GM18861 (cell line): Measurements from ENCODE around the gene OR52K1.

Experiments used
- ATAC-seq: cut with Tn5 transposase; IDR thresholded peaks from one replicate; pipeline ENCODE4 v1.9.1; 2021; ENCODE audit not compliant: unreplicated experiment

The OR52K1 gene

DNA sequence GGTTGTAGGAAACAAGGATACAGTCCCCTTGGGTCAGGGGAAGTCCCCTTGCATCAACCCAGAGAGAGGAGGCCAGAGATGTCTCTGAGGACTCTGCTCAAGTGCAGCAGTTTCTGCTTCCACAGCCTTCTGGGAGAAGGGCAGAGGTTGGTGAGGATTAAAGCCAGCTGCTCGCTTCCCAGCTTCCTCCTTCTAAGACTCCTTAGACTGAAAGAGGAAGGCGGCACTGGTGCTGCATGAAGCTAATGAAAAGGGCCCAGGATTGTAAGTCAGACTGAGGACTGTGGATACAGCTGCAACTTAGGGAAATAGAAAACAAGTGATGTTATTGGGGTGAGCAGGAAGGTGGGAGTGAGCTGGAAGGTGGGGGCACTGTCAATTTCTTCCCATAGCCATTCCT is at the start of gene OR52K1:
TSS of gene OR52K1 (plus strand) at position 202 of the 400 bp plus-strand sequence. CDS start 6,255 bp downstream, outside the sequence.
- ATAC-seq: no peak

DNA sequence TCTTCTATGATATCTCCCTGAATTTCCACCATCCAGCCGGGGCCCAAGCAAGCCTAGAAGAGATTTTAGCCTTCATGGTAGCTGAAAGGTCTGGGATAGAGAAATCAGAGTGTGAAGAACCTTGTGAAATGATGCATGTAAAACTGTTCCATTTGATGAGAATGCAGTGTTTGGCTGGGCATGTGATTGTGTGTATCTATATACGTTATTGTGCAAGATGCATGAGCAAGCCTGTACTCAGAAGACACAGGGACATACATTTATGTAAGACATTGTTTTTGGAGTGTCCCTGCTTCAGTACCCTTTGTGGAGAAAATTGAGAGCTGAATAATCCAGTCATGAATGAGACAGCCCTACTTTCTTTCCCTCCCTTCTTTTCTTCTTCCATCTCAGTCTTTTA is 48.6 kb upstream of the OR52K1 start:
- no peak for ATAC-seq

- ATAC-seq: no peak
Observed at GRCh38 chr11:4436411-4436810, 46.0 kb upstream of the OR52K1 start.

DNA sequence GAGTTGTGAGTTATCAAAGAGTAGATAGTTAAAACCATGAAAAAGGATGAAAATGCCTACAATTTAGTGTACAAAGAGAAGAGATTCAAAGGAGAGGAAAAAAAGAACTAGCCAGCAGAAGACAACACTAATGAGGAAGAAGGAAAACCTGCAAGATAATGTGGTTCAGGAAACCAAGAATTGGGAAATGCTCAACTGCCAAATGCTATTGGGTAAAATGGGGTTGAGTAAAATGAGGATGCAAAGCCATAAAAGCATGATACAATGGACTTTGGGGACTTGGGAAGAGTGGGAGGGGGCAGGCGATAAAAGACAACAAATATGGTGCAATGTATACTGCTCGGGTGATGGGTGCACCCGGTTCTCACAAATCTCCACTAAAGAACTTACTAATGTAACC is 40.9 kb upstream of the OR52K1 start:
- ATAC-seq: no peak

DNA sequence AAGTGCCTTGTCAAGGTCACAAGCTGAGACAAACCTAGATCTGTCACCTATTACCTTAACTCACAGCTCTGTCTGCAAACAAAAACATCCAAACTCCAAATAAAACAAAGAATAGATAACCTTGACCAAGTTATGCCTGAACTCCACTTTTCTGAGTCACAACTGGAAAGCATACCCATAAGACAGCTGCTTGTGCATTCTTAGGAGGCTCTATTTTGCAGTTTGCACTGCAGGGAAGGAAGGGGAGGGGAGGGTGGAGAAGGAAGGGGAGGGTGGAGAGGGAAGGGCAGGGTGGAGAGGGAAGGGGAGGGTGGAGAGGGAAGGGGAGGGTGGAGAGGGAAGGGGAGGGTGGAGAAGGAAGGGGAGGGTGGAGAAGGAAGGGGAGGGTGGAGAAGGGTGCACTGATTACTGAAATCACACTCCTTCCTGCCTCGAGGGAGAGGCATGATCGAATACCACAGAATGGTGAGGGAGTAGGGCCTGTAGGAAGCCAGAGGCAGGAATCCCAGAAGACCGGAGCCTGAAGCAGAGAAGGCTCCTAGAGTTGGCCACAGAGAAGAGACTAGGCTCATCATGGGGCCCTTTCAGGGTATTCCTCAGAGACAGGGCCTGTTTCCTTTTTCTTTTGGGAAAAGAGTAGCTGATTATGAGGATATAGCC is 39.1 kb upstream of the OR52K1 start:
- ATAC-seq: no peak

GRCh38 chr11:4448995-4449394 is 33.5 kb upstream of the OR52K1 start, which contains the start of gene OR52K2:
OR52K2 (plus strand) TSS chr11:4449295; CDS start chr11:4449340, 45 bp downstream.
- no peak for ATAC-seq

DNA sequence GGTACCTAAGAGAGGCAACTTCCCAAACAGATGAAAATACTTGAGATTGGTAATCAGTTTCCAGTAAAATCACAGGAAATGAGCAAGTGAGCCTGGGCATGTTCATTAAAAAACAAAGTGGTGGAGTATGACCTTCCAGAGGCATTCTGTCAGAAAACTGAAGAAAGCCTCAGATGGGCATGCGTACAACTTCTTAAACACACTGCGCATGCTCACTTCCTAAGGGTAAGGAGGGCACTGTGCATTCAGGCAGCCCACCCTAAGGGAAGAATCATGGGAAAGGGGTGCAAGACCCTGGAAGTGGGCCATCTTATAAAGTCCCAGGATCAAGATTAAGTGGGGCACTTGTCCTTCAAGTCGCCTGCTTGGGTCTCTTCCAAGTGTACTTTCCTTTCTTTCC is 29.3 kb upstream of the OR52K1 start:
- ATAC-seq: no peak

DNA sequence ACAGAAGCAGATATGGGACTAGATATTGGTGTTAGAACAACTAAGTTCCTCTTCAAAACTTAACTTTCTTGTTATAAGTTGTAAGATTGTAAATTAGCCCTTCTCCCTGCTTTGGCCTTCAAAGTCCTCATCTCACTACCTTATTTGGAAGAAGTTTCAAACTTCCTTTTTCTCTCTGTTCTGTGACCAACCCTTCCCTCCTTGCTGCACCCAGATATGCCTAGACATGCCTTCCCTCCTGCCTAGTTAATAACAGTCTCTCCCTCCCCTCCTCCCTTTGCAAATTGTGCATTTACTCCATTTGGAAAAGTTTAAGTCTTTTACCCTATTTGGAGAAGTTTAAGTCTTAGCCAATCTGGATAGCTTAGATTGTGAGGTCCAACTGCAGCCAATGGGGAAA is 28.4 kb upstream of the OR52K1 start:
- no peak for ATAC-seq

GRCh38 chr11:4455419-4455818 is 27.0 kb upstream of the OR52K1 start:
- no peak for ATAC-seq

DNA sequence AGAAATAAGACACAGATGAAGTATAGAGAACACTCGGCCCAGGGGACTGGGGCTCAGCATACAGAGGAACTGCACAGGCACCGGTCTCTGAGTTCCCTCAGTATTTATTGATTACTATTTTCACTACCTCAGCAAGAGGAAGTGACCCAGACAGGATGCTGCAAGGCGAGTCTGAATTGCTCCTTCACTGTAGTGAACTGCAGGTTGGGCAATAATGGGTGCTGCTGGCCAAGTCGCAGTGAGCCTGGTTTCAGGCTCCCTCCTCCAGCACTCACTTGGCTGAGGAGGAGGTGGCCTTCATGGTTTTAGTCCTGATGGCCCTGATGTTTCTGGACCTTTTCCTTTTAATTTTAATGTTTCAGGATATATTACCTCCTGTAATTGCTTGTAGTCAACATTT is 22.9 kb upstream of the OR52K1 start:
- ATAC-seq: peak; percentile 96

- no peak for ATAC-seq
Observed at GRCh38 chr11:4460151-4460550, 22.3 kb upstream of the OR52K1 start.

- ATAC-seq: no peak
Observed at GRCh38 chr11:4464216-4465159, 18.0 kb upstream of the OR52K1 start.

- no peak for ATAC-seq
Observed at GRCh38 chr11:4465407-4465806, 17.0 kb upstream of the OR52K1 start.

DNA sequence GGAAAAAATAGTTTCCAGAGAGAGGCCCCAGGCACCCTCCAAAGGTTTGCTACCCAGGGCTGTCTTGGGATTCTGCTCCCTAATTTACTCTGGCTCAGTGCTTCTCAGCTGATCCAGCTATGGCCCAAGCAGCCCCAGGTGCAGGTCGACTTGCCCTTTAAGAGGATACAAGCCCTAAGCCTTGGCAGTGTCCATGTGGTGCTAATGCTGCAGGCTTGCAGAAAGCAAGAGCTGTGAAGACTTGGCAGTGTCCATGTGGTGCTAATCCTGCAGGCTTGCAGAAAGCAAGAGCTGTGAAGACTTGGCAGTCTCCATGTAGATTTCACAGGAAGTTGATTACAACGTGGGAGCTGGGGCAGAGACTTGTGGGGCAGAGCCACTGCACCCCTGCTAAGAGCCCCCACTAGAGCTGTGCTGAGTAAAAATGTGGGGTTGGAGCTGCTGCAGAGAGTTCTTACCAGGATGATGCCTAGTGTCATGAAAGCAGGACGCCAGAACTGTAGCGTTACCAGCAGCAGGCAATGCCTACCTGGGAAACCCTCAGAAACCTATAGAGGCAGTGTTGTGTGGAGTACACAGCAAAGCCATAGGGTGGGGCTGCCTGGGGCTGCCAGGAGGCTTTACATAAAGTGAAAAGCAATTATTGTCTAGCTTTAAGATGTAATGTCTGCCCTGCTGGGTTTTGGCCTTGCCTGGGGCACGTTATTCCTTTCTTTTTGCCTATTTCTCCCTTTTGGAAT is 16.1 kb upstream of the OR52K1 start:
- no peak for ATAC-seq

DNA sequence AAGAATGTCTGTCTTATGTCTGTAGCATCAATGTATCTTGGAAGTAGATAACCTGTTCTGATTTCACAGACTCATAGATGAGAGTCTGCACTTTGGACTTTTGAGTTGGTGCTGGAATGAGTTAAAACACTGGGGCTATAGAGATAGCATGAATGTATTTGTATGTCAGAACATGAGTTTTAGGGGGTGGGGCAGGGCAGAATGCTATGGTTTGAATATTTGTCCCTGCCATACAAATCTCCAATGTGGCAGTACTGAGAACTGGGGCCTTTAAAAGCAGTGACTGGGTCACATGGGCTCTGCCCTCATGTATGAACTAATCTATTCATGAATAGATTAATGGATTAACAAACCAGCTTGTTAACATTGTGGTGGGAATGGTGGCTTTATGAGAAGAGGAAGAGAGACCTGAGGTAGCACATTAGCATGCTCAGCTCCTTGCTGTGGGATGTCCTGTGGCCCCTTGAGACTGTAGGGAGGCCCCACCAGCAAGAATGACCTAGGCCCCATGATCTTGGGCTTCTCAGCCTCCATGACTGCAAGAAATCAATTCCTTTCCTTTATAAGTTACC is 15.5 kb upstream of the OR52K1 start:
- peak; percentile 86 for ATAC-seq

DNA sequence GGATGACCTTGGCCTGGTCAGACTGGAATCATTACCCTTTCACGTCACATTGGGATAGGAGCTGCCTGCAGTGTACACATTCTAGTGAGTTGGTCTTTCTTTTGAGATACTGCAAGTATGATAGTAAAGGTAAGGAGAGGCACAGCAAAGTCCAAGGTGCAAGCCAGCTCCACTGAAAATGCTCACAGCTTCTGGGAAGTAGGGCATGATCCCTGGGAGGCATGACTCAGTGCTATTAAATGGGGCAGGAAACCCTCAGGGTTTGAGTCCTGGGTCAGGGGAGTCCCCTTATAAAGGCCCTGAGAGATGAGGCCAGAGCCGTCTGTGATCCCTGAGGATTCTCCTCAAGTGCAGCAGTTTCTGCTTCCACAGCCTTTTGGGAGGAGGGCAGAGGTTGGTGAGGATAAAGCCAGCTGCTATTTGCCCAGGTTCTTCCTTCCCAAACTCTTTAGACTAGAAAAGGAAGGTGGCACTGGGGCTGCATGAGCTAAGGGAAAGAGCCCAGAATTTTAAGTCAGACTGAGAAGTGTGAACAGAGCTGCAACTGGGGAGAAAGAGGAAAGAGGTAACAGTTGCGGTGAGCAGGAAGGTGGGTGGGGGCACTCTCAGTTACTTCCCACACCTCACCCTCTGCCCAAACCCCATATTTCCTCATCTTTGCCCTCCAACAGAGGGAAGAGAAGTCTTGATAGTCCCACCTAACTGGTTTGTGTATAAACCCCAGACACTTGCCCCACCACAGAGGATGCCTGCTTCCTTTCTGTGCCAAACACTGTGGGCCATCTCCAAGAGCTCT is 14.4 kb upstream of the OR52K1 start:
- no peak for ATAC-seq

DNA sequence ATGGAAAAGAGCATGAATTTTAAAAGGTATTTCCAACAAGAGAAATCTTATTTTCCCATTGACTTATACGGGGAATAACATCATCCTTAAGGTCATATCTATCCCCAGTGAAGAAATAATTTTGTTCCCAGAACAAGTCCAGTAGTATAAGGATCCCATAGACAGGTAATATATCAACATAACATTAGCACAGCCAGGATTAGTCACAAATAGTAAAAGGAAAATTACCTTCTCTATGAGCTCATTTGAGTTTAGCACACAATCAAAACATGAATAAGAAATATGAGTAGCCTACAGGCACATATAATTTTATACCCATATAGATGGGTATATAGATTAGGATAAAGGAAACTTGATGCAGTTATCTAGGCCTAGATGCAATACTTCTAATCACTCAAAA is 2.8 kb upstream of the OR52K1 start:
- ATAC-seq: no peak

DNA sequence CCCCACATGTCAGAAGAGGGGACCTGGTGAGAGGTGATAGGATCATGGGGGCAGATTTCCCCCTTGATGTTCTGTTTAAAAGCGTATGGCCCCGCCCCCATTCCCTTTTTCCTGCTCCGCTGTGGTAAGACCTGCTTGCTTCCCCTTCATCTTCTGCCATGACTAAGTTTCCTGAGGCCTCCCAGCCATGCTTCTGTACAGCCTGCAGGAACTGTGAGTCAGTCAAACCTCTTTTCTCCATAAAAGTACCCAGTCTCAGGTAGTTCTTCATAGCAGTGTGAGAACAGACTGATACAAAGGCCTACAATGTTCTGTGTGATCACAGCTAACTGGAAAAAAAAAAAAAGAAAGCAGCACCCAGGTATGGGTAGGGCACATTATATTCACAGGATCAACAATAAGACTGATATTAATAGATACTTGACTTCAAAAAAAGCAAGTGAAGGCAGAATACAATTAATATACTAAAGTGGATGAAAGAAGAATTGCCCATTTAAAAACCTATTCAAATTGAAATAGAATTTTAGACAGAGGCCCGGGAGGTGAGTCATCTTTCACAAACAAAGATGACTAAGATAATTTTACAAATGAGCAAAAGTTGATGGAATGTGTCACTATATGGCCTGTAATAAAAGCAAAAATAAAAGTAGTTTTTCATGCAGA is 1.7 kb upstream of the OR52K1 start:
- no peak for ATAC-seq

- ATAC-seq: no peak
Observed at GRCh38 chr11:4481240-4481582, 1.2 kb upstream of the OR52K1 start.

DNA sequence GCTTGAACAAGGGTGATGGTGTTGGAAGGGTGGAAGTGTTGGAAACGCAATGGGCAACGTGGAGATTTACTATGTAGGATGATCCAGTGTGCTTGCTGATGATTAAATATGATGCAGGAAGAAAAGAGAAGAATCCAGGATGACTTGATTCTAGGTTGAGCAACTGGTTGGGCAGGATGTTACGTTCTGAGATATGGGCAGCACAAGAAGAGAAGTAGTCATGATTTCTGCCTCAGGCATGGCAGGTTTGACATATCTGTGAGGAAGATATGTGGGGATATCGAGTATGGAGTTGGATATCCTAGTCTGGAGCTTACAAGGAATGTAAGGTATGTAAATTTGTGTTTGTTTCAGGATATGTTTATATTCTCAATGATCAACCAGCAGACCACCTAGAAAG is 1.9 kb downstream of the OR52K1 start:
- ATAC-seq: no peak
